Kidney capillary endothelial cell (primary cell): ENCODE measurements around the gene SEL1L2.
A peak's percentile ranks its signal among the peaks of the same experiment; 100 is the strongest.
"Not testable (repeated sequence)": the region's sequence is repeated elsewhere in the genome, so short reads cannot be mapped to it uniquely, and the experiment has no call there.

ENCODE experiments used
- DNase-seq: peaks from one replicate; pipeline ENCODE4 v3.0.0-alpha.2; 2018; ENCODE audit warnings: low spot score

The SEL1L2 gene

GRCh38 chr20:13990465-13990864 lies at the start of gene SEL1L2:
SEL1L2 (minus strand) TSS chr20:13990614; CDS start chr20:13990534, 80 bp downstream.
- no peak for DNase-seq

- no peak for DNase-seq
Observed at GRCh38 chr20:14036567-14036966, 46.2 kb upstream of the SEL1L2 start.

GRCh38 chr20:14033310-14033709 lies 42.9 kb upstream of the SEL1L2 start:
- DNase-seq = no peak

- no peak for DNase-seq
Observed at GRCh38 chr20:14030991-14031390, 40.6 kb upstream of the SEL1L2 start.

- DNase-seq = no peak
Observed at GRCh38 chr20:14012671-14013070, 22.3 kb upstream of the SEL1L2 start.

GRCh38 chr20:14009208-14009607 lies 18.8 kb upstream of the SEL1L2 start:
- DNase-seq = no peak

- DNase-seq = no peak
Observed at GRCh38 chr20:14005996-14006395, 15.6 kb upstream of the SEL1L2 start.

- DNase-seq = no peak
Observed at GRCh38 chr20:14000917-14001316, 10.5 kb upstream of the SEL1L2 start.

GRCh38 chr20:13996265-13996664 lies 5.9 kb upstream of the SEL1L2 start:
- no peak for DNase-seq

GRCh38 chr20:13995841-13996240 lies 5.4 kb upstream of the SEL1L2 start:
- DNase-seq = no peak

- DNase-seq = peak; percentile 93
Observed at GRCh38 chr20:13995086-13995665, 4.8 kb upstream of the SEL1L2 start, which contains the start of gene MACROD2. MACROD2 (plus strand) TSS chr20:13995516.

GRCh38 chr20:13991955-13992354 lies 1.5 kb upstream of the SEL1L2 start:
- not testable (repeated sequence) for DNase-seq

- DNase-seq = no peak
Observed at GRCh38 chr20:13991311-13991710, 897 bp upstream of the SEL1L2 start.

- no peak for DNase-seq
Observed at GRCh38 chr20:13984211-13984610, 6.2 kb downstream of the SEL1L2 start.

- DNase-seq = no peak
Observed at GRCh38 chr20:13960525-13960924, 29.9 kb downstream of the SEL1L2 start.

- no peak for DNase-seq
Observed at GRCh38 chr20:13960119-13960518, 30.3 kb downstream of the SEL1L2 start.

- DNase-seq = no peak
Observed at GRCh38 chr20:13953227-13953626, 37.2 kb downstream of the SEL1L2 start.

- DNase-seq = no peak
Observed at GRCh38 chr20:13947719-13948118, 42.7 kb downstream of the SEL1L2 start.

GRCh38 chr20:13941031-13941430 lies 49.4 kb downstream of the SEL1L2 start:
- DNase-seq = no peak

- no peak for DNase-seq
Observed at GRCh38 chr20:13936781-13937576, 53.4 kb downstream of the SEL1L2 start.

- DNase-seq = no peak
Observed at GRCh38 chr20:13934992-13935894, 55.2 kb downstream of the SEL1L2 start.

- DNase-seq = no peak
Observed at GRCh38 chr20:13930281-13930680, 60.1 kb downstream of the SEL1L2 start.

- no peak for DNase-seq
Observed at GRCh38 chr20:13929836-13930235, 60.6 kb downstream of the SEL1L2 start.
